Neural cell (in vitro differentiated cells): ENCODE measurements around the gene EEF1AKMT3.

Experiments used
- CTCF ChIP-seq: fragments of 450-650 bp; IDR thresholded peaks from 2 replicates; pipeline ENCODE4 v1.5.1; 2014; ENCODE audit warnings: antibody characterized with exemption, mild to moderate bottlenecking, moderate library complexity; ENCODE audit not compliant: poor library complexity, severe bottlenecking
- POLR2AphosphoS5 ChIP-seq: IDR thresholded peaks from 2 replicates; pipeline ENCODE4 v1.6.1; 2012

- TF ChIP-seq CTCF (no peak), POLR2AphosphoS5 (no peak)
Measured at GRCh38 chr12:57793920-57794319, 21.5 kb downstream of the EEF1AKMT3 start.
